Neuron (in vitro differentiated cells): Measurements from ENCODE around the gene ERVFRD-1.

ENCODE experiments used
- H2AFZ ChIP-seq: one replicate; pipeline ENCODE4 v1.6.1; 2013; ENCODE audit warnings: low read depth, mild to moderate bottlenecking, inconsistent platforms, low read length, moderate library complexity
- H3K27me3 ChIP-seq: one replicate; pipeline ENCODE4 v1.6.1; 2013; ENCODE audit warnings: low read length; ENCODE audit not compliant: insufficient read depth
- H3K36me3 ChIP-seq: one replicate; pipeline ENCODE4 v1.6.1; 2013; ENCODE audit warnings: low read length; ENCODE audit not compliant: insufficient read depth
- H3K4me1 ChIP-seq: one replicate; pipeline ENCODE4 v1.6.1; 2013; ENCODE audit warnings: low read length; ENCODE audit not compliant: insufficient read depth
- H3K4me3 ChIP-seq: 2 replicates; pipeline ENCODE4 v1.5.1; 2013; ENCODE audit warnings: mild to moderate bottlenecking, low read length, moderate library complexity
- H3K9me3 ChIP-seq: one replicate; pipeline ENCODE4 v1.6.1; 2013; ENCODE audit warnings: low read length

Gene ERVFRD-1

DNA sequence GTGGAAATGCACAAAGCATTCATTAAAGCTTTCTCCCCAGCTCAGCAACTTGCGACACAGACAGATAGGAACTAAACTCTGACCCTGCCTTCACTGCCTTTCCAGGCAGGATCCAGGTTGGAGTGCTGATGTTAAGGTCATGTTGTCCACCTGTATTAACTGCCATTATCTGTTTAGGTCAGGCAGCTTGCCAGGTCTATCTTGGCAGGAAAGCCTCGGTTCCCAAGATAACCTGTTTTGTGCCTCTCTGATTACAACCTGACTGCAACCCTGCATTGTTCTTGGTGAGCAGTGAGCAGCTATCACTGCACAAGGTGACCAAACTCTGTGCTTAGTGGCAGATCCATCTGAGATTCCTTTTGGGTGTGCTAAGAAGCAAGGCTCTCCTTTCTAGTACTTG, 44.2 kb downstream of the ERVFRD-1 start:
- Histone ChIP-seq H3K9me3 (no peaks in the 10 kb centered on the region), H3K4me3 (no peak overlapping the region), H3K36me3 (no peaks in the 10 kb centered on the region), H3K27me3 (no peaks in the 10 kb centered on the region), H2AFZ (no peak overlapping the region), H3K4me1 (peaks cover 2% of the 10 kb centered on the region)

DNA sequence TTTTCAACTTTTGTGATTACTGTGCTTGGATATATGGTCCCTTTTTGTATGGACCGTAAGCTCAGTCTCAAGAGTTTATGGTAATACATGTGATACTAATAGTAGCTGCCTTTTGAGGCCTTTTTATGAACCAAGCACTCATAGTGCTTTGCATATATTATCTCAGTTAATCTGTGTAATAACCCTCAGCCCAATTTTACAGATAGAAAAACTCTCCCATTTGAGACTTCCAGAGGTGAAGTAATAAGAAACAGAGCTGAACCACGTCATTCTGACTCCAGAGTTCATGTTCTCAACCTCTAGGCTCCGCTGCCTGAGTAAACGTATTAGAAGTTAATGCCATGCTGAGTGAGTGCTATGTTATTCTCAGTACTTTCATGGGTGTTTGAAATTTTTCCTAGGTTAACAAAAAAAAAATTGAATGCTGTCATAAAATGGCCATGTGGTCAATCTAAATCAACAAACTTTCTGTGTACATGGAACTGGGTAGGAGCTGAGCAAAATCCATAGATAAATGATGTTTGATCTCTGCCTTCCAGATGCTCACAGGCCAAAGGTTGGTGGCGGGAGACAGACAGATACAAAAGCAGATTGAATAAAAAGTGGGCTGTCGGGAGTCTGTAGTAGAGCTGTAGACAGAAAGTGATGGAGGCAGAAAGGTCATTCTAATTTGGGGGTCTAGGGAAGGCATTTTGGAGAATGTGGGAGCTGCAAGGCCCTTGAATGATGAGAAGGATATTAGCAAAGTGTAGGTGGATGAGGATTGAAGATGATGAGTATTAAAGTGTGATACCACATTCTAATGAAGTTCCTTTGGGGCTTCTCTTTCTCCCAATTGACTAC, 44.8 kb downstream of the ERVFRD-1 start:
- no peaks in the 10 kb centered on the region for H3K27me3 ChIP-seq
- H3K36me3 ChIP-seq, result no peaks in the 10 kb centered on the region
- no peak overlapping the region for H3K4me3 ChIP-seq
- H3K4me1 ChIP-seq, result peaks cover 2% of the 10 kb centered on the region
- H2AFZ ChIP-seq, result no peak overlapping the region
- no peaks in the 10 kb centered on the region for H3K9me3 ChIP-seq

DNA sequence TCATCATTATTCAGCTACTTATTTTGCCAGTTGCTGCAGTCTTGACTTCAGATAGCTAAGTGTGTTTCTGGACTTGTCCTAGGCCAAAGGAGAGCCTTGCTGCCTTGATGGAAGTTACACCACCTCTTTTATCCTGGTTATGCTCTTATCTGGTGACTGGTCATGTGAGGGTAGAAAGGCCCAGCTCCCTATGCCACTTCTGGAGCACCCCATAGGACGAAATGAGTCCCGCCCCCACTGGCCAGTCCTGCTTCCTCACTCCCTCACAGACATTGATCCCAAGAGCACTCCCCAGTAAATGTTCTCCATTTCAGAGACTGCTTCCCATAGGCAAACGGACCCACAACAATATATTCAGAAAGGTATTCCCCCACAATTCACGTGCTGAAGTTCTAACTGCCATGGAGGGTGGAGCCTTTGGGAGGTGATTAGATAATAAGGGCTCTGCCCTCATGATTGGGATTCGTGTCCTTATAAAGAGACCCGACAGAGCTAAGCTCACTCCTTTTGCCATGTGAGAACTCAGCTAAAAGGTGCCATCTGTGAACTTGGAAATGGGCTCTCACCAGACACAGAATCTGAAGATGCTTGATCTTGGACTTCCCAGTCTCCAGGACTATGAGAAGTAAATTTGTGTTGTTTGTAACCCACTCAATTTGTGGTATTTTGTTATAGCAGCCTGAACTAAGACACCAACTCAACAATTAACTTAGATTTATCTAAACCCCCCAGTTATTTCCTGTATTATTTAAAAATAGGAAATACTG, 45.9 kb downstream of the ERVFRD-1 start:
- H2AFZ ChIP-seq, result no peak overlapping the region
- H3K27me3 ChIP-seq, result no peaks in the 10 kb centered on the region
- H3K4me1 ChIP-seq, result peaks cover 2% of the 10 kb centered on the region
- no peak overlapping the region for H3K4me3 ChIP-seq
- no peaks in the 10 kb centered on the region for H3K9me3 ChIP-seq
- H3K36me3 ChIP-seq, result no peaks in the 10 kb centered on the region

DNA sequence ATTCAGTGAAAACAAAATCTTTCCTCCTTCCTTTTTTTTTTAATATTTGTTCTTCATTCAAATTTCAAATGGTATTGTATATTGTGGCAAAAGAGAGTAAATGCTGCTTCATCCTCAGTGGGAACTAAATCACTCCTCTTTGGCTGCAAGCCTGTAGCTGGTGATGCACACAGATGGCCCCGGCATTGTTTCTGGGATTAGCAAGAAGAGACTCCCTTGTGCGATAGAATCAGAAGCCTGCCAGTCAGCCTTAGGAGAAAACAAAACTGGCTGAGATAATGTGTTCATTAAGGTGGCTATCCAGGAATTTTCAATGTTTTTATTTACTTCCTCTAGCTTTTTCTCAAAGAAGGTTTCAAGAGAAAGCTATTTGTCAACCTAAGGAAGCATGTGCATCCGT, 46.7 kb downstream of the ERVFRD-1 start:
- H3K4me1 ChIP-seq, result peaks cover 2% of the 10 kb centered on the region
- H3K36me3 ChIP-seq, result no peaks in the 10 kb centered on the region

DNA sequence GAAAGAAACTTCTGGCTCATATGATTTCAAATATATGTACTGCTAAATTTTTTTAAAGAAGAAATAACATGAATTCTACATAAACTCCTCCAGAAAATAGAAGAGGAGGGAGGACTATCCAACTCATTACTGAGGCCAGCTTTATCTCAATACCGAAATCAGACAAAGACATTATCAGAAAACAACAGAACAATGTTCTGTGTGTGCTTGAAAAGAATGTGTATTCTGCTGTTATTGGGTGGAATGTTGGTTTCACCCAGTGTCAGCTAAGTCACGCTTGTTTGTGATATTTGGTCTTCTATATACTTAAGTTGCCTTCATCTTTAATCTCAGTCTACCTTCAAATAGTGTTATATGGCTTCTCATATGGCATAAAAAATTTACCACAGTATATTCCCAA, 48.8 kb downstream of the ERVFRD-1 start:
- H3K27me3 ChIP-seq, result no peaks in the 10 kb centered on the region
- H3K4me3 ChIP-seq, result no peak overlapping the region
- H3K36me3 ChIP-seq, result no peaks in the 10 kb centered on the region
- H3K9me3 ChIP-seq, result no peaks in the 10 kb centered on the region
- peaks cover 2% of the 10 kb centered on the region for H3K4me1 ChIP-seq
- no peak overlapping the region for H2AFZ ChIP-seq

More for the DNA sequence above, 46.7 kb downstream of the ERVFRD-1 start:
- no peak overlapping the region for H2AFZ ChIP-seq
- no peak overlapping the region for H3K4me3 ChIP-seq
- no peaks in the 10 kb centered on the region for H3K9me3 ChIP-seq
- H3K27me3 ChIP-seq, result no peaks in the 10 kb centered on the region

DNA sequence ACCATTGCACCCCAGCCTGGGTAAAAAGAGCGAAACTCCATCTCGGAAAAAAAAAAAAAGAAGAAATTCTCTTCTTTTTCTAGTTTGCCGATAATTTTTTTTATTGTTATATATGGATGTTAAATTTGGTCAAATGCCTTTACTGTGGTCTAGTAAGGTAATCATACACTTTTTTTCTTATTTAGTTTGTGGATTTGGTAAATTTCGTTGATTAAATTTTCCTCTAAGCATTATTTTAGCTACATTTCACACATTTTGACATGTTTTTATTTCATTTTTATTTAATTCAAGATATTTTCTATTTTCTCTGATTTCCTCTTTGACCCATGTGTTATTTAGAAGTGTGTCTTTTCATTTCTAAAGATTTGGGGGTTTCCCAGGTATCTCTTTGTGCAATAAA, 49.4 kb downstream of the ERVFRD-1 start:
- Histone ChIP-seq H3K4me1 (peaks cover 2% of the 10 kb centered on the region), H3K27me3 (no peaks in the 10 kb centered on the region), H2AFZ (no peak overlapping the region), H3K36me3 (no peaks in the 10 kb centered on the region), H3K9me3 (no peaks in the 10 kb centered on the region), H3K4me3 (no peak overlapping the region)

DNA sequence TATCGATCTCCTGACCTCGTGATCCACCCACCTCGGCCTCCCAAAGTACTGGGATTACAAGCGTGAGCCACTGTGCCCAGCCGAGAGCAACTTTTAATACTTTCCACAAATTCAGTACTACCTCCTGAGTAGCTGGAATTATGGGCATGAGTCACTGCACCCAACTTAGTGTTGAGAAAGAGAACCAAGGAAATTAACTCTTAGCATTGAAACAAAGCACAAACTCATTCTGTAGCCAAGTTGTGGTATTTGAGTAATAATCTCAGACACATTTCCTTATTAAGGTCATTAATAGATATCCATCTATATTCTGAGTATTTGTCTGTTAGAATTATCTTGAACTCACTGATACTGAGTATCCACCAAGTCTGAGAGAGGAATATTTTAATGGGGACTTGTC, 53.1 kb downstream of the ERVFRD-1 start:
- Histone ChIP-seq H3K4me3 (no peak overlapping the region), H3K9me3 (no peaks in the 10 kb centered on the region), H2AFZ (no peak overlapping the region), H3K36me3 (no peaks in the 10 kb centered on the region), H3K4me1 (no peaks in the 10 kb centered on the region), H3K27me3 (no peaks in the 10 kb centered on the region)

DNA sequence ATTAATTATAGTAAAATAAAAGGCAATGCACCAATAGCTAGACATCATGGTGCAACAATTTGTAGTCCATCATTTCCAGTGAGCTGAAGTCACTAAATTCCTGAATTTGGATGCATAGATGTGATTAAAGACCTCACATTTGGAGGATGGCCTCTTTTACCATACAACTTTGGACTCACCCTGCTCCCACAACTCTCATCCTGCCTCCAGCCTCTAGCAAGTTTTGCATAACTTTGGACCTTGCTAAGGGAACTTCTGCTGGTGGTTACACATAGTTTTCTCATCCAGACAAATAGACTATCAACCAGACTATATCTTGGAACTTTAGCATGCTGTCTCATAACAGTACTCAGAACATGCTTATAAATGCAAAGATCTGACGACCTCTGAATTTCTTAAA, 54.7 kb downstream of the ERVFRD-1 start:
- H3K9me3 ChIP-seq, result no peaks in the 10 kb centered on the region
- H3K27me3 ChIP-seq, result no peaks in the 10 kb centered on the region
- H3K36me3 ChIP-seq, result no peaks in the 10 kb centered on the region
- no peaks in the 10 kb centered on the region for H3K4me1 ChIP-seq
- H2AFZ ChIP-seq, result no peak overlapping the region
- no peak overlapping the region for H3K4me3 ChIP-seq

DNA sequence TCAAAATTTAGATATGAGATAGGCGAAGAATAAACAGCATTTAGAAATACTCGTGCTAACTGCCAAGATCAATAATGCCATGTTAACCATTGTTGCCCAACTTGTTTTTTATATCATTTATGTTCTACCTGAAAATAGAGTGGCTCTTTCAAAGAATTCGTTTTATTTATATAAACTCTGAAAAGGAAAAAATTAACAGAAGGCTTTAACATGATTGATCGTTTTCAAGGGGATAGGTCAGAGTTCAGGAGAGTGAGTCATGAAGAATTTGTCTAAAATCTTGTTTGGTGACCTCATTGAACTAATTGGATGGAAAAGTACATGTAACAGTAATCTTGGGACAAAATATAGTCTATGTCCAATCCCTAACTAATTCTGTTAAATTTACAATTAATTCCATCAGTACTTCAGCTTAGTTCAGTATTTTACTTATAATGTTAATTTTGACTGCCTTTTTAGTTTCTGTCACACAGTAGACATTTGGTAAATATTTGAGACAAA, 56.3 kb downstream of the ERVFRD-1 start:
- Histone ChIP-seq H3K4me3 (no peak overlapping the region), H3K4me1 (no peaks in the 10 kb centered on the region), H2AFZ (no peak overlapping the region), H3K36me3 (no peaks in the 10 kb centered on the region), H3K9me3 (no peaks in the 10 kb centered on the region), H3K27me3 (no peaks in the 10 kb centered on the region)

DNA sequence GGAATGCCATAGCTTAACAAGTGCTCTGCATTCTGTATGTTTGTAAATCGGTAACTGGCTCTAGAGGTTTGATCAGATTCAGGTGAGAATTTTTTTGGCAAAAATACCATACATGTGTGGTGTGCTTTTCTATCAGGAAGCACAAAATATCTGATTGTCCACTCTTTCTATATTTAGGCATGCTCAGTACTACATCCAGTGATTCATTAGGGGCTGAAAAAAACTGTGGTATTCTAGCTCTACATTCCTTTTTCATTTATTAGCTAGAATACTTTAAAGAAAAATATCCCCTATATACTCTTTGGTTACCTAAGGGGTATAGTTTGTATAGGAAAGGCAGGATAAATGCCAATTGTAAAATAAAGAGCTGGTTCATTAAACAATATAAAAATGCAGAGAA, 56.8 kb downstream of the ERVFRD-1 start:
- H2AFZ ChIP-seq, result no peak overlapping the region
- H3K4me3 ChIP-seq, result no peak overlapping the region
- no peaks in the 10 kb centered on the region for H3K4me1 ChIP-seq
- H3K36me3 ChIP-seq, result no peaks in the 10 kb centered on the region
- H3K9me3 ChIP-seq, result no peaks in the 10 kb centered on the region
- no peaks in the 10 kb centered on the region for H3K27me3 ChIP-seq

DNA sequence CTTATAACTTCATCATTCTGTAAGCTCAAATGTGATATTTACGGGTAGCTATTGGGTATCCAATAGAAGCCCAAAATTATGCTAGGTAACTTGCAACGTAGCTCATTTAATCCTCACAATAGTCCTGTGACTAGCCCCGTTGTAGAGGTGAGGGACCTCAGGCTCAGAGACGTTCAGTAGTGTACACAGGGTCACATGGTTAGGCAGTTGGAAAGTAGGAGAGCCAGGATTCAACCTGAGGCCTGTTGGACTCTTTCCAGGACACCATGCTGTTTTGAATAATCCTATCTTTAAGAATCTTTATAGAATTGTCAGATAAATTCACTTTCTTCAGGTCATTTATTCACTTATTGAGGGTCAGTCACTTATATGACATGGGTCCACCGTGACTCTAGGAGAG, 58.2 kb downstream of the ERVFRD-1 start:
- no peak overlapping the region for H2AFZ ChIP-seq
- no peaks in the 10 kb centered on the region for H3K27me3 ChIP-seq
- H3K9me3 ChIP-seq, result no peaks in the 10 kb centered on the region
- H3K4me3 ChIP-seq, result no peak overlapping the region
- H3K36me3 ChIP-seq, result no peaks in the 10 kb centered on the region
- no peaks in the 10 kb centered on the region for H3K4me1 ChIP-seq
